Measurements from ENCODE around the gene MAP3K14.

- TF ChIP-seq CTCF (IDR thresholded peaks at IDR 0.05) (no peak), POLR2A (IDR thresholded peaks at IDR 0.05) (no peak)
Observed at GRCh38 chr17:45322168-45322567, 5.3 kb upstream of the MAP3K14 start.
